GM23248 (cell line): ENCODE results near the gene CD27.

Experiments used
- EZH2 ChIP-seq: fragments of 200-600 bp; sonication (generic); IDR thresholded peaks from 2 replicates; pipeline ENCODE4 v1.6.1; 2018; ENCODE audit warnings: antibody characterized with exemption, mild to moderate bottlenecking; ENCODE audit not compliant: insufficient read depth, poor library complexity, severe bottlenecking
- EZH2phosphoT487 ChIP-seq: fragments of 200-600 bp; sonication (generic); IDR thresholded peaks from 2 replicates; pipeline ENCODE4 v1.6.1; 2018; ENCODE audit warnings: antibody characterized with exemption, moderate library complexity, mild to moderate bottlenecking, low read depth; ENCODE audit not compliant: insufficient read depth

DNA sequence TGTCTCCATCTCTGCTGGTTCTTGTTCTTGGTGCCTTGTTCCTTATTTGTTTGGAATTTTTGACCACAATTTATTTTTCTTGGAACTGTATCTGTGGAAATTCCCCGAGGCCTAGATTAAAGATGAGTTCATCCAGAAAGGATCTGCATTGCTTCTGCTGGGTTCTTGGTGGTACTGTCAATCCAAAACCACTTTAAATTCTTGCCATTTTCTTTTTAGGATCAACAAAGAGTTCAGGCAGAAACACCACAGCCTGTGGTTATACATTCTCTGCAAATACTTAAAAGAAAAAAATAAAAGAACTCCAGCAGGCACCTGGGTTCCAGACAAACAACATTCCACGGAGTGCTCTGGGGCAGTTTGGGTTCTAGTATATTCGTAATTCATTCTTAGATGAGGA is 31.7 kb downstream of the CD27 start:
- TF ChIP-seq EZH2phosphoT487 (no peak), EZH2 (no peak)
